HG03460 (cell line): ENCODE results near the gene TLL1.

Source experiments
- ATAC-seq: cut with Tn5 transposase; IDR thresholded peaks from one replicate; pipeline ENCODE4 v1.9.1; 2021; ENCODE audit not compliant: unreplicated experiment

Gene TLL1

GRCh38 chr4:166140951-166141350 lies 267.9 kb downstream of the TLL1 start:
- ATAC-seq = no peak

GRCh38 chr4:166143227-166143626 lies 270.2 kb downstream of the TLL1 start:
- ATAC-seq = no peak

- ATAC-seq = no peak
These were observed 271.6 kb downstream of the TLL1 start for GRCh38 chr4:166144607-166145006.

GRCh38 chr4:166146806-166147540 lies 273.9 kb downstream of the TLL1 start:
- ATAC-seq = no peak
